ENCODE measurements around the gene TMEM19. TPM values are rescaled to one million over a fixed set of nuclear protein-coding genes. Genes with fewer than 3 reads are reported as not detected.
"Not testable (repeated sequence)": the region's sequence is repeated elsewhere in the genome, so short reads cannot be mapped to it uniquely, and the experiment has no call there.

The TMEM19 gene
- total RNA-seq, 1 donor = 31.1 TPM

- H3K27ac ChIP-seq (ENCODE audit: low read depth, low read length) = no peak overlapping the region
- H3K27me3 ChIP-seq (ENCODE audit: insufficient read depth, low read length) = no peaks in the 10 kb centered on the region
- H3K4me1 ChIP-seq (ENCODE audit: insufficient read depth, low read length) = peaks cover 11% of the 10 kb centered on the region
- no peak overlapping the region for H3K4me2 ChIP-seq (ENCODE audit: insufficient read depth, low read length)
- H3K9me3 ChIP-seq (ENCODE audit: low read depth, low read length) = no peaks in the 10 kb centered on the region
- TF ChIP-seq, protein P1, sequence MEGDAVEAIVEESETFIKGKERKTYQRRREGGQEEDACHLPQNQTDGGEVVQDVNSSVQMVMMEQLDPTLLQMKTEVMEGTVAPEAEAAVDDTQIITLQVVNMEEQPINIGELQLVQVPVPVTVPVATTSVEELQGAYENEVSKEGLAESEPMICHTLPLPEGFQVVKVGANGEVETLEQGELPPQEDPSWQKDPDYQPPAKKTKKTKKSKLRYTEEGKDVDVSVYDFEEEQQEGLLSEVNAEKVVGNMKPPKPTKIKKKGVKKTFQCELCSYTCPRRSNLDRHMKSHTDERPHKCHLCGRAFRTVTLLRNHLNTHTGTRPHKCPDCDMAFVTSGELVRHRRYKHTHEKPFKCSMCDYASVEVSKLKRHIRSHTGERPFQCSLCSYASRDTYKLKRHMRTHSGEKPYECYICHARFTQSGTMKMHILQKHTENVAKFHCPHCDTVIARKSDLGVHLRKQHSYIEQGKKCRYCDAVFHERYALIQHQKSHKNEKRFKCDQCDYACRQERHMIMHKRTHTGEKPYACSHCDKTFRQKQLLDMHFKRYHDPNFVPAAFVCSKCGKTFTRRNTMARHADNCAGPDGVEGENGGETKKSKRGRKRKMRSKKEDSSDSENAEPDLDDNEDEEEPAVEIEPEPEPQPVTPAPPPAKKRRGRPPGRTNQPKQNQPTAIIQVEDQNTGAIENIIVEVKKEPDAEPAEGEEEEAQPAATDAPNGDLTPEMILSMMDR (IDR thresholded peaks at IDR 0.05; ENCODE audit: extremely low read depth, low read depth, low read length) = no peak
- peaks cover 11% of the 10 kb centered on the region for H3K79me2 ChIP-seq (ENCODE audit: insufficient read depth, low read length)
- no peaks in the 10 kb centered on the region for H3K36me3 ChIP-seq (ENCODE audit: insufficient read depth, low read length)
- no peak overlapping the region for H3K4me3 ChIP-seq (ENCODE audit: insufficient read depth, low read length)
- DNase-seq (ENCODE audit: insufficient read length, low spot score, missing footprints) = no peak
- H2AFZ ChIP-seq (ENCODE audit: low read length) = no peak overlapping the region
- no peaks in the 10 kb centered on the region for H4K20me1 ChIP-seq (ENCODE audit: insufficient read depth, low read length)
Observed at GRCh38 chr12:71688961-71689570, 3.2 kb downstream of the TMEM19 start.

DNA sequence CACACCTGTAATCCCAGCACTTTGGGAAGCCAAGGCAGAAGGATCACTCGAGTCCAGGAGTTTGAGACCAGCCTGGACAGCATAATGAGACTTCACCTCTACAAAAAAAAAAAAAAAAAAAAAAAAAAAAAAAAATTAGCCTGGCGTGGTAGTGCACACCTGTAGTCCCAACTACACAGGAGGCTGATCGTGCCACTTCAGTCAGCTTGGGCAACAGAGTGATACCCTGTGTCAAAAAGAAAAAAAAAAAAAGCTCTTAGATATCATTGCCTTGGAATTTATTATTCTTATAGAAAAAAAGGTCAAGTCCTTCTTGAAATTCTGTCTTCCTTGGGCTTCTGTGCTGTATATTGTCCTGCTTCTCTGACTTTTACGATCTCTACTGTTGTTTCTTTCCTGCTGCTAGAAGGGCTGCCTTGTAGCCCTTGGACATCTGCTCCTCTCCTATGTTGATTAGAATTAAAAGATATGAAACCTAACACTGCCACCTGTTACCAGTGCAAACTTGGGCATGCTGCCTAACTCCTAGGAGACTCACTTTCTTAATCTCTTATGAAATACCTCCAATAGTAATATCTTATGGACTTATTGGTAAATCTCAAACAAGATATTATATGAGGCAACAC, 5.7 kb downstream of the TMEM19 start:
- Histone ChIP-seq H2AFZ (ENCODE audit: low read length) (no peak overlapping the region), H3K79me2 (ENCODE audit: insufficient read depth, low read length) (peaks cover 11% of the 10 kb centered on the region), H3K27ac (ENCODE audit: low read depth, low read length) (no peak overlapping the region), H3K36me3 (ENCODE audit: insufficient read depth, low read length) (no peaks in the 10 kb centered on the region), H3K4me3 (ENCODE audit: insufficient read depth, low read length) (no peak overlapping the region), H3K27me3 (ENCODE audit: insufficient read depth, low read length) (no peaks in the 10 kb centered on the region), H3K4me2 (ENCODE audit: insufficient read depth, low read length) (no peak overlapping the region), H3K4me1 (ENCODE audit: insufficient read depth, low read length) (peaks cover 5% of the 10 kb centered on the region), H4K20me1 (ENCODE audit: insufficient read depth, low read length) (no peaks in the 10 kb centered on the region), H3K9me3 (ENCODE audit: low read depth, low read length) (no peaks in the 10 kb centered on the region)
- TF ChIP-seq, protein P1 (IDR thresholded peaks at IDR 0.05; ENCODE audit: extremely low read depth, low read depth, low read length) = no peak
- DNase-seq (ENCODE audit: insufficient read length, low spot score, missing footprints) = no peak

GRCh38 chr12:71693126-71693525, 7.2 kb downstream of the TMEM19 start:
- H3K27ac ChIP-seq (ENCODE audit: low read depth, low read length) = no peak overlapping the region
- H2AFZ ChIP-seq (ENCODE audit: low read length) = no peak overlapping the region
- H3K36me3 ChIP-seq (ENCODE audit: insufficient read depth, low read length) = peaks cover 6% of the 10 kb centered on the region
- H3K4me2 ChIP-seq (ENCODE audit: insufficient read depth, low read length) = no peak overlapping the region
- TF ChIP-seq, protein P1 (IDR thresholded peaks at IDR 0.05; ENCODE audit: extremely low read depth, low read depth, low read length) = no peak
- peaks cover 2% of the 10 kb centered on the region for H3K79me2 ChIP-seq (ENCODE audit: insufficient read depth, low read length)
- no peaks in the 10 kb centered on the region for H3K4me1 ChIP-seq (ENCODE audit: insufficient read depth, low read length)
- DNase-seq (ENCODE audit: insufficient read length, low spot score, missing footprints) = no peak
- H3K27me3 ChIP-seq (ENCODE audit: insufficient read depth, low read length) = no peaks in the 10 kb centered on the region
- H3K4me3 ChIP-seq (ENCODE audit: insufficient read depth, low read length) = no peak overlapping the region
- H4K20me1 ChIP-seq (ENCODE audit: insufficient read depth, low read length) = no peaks in the 10 kb centered on the region
- H3K9me3 ChIP-seq (ENCODE audit: low read depth, low read length) = no peaks in the 10 kb centered on the region

DNA sequence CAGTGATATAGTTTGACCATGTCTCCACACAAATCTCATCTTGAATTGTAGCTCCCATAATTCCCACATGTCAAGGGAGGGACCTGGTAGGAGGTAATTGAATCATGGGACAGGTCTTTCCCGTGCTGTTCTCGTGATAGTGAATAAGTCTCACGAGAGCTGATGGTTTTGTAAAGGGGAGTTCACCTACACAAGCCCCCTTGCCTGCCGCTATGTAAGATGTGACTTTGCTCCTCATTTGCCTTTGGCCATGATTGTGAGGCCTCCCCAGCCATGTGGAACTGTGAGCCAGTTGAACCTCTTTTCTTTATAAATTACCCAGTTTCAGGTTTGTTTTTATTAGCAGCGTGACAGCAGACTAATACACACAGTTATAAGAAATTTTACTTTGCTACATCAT, 7.8 kb downstream of the TMEM19 start:
- H3K4me2 ChIP-seq (ENCODE audit: insufficient read depth, low read length); H2AFZ ChIP-seq (ENCODE audit: low read length); H3K4me3 ChIP-seq (ENCODE audit: insufficient read depth, low read length); H3K79me2 ChIP-seq (ENCODE audit: insufficient read depth, low read length); H3K36me3 ChIP-seq (ENCODE audit: insufficient read depth, low read length); H3K4me1 ChIP-seq (ENCODE audit: insufficient read depth, low read length); H3K27ac ChIP-seq (ENCODE audit: low read depth, low read length); H3K27me3 ChIP-seq (ENCODE audit: insufficient read depth, low read length); H4K20me1 ChIP-seq (ENCODE audit: insufficient read depth, low read length); DNase-seq (ENCODE audit: insufficient read length, low spot score, missing footprints); H3K9me3 ChIP-seq (ENCODE audit: low read depth, low read length): not testable (repeated sequence)

Measured in osteoblast (primary cell).